Endothelial cell of umbilical vein (primary cell): ENCODE data around the gene PTPRT.

Experiments used
- EZH2 ChIP-seq: IDR thresholded peaks from 2 replicates; pipeline ENCODE4 v1.6.1; 2012; ENCODE audit warnings: borderline replicate concordance, low read depth, mild to moderate bottlenecking, moderate library complexity, low read length, inconsistent platforms; ENCODE audit not compliant: severe bottlenecking
- POLR2A ChIP-seq: IDR thresholded peaks from 2 replicates; pipeline ENCODE4 v1.6.1; 2012; ENCODE audit warnings: low read depth, mild to moderate bottlenecking, control low read depth, low read length
- POLR2AphosphoS5 ChIP-seq: IDR thresholded peaks from 2 replicates; pipeline ENCODE4 v1.6.1; 2012; ENCODE audit warnings: low read depth, mild to moderate bottlenecking, control low read depth, low read length, moderate library complexity; ENCODE audit not compliant: insufficient read depth
- TF ChIP-seq, protein P1 (sequence below), 2 donors: IDR thresholded peaks; 1 replicate in 1 of 2; 2 replicates in 1 of 2; pipeline ENCODE4 v1.5.1; 2011; ENCODE audit warnings: low read length in 2 of 2, mild to moderate bottlenecking in 2 of 2, moderate library complexity in 2 of 2, control low read depth in 1 of 2, inconsistent platforms in 1 of 2, low read depth in 1 of 2; ENCODE audit not compliant: insufficient read depth in 1 of 2; ENCODE audit errors: extremely low read depth in 1 of 2

DNA sequence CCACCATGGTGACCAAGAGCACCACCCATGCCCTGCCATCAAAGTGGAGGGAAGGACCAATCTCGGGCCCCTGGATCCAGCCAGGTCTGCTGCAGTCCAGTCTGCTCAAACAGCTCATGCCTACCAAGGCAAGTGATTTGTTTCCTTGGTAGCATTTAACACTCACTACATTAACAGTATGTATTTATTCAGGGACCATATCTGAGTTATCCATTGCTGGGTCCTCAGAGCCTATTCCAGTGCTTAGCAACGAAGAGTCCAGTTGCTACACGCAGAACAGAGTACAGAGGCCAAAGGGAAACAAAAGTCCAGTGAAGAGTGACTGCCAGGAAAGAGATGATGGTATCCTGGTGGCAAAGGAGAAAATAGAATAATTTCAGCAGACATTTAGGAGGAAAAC, 352.2 kb downstream of the PTPRT start:
- no peak for TF ChIP-seq POLR2A
- TF ChIP-seq EZH2 = no peak
- TF ChIP-seq, protein P1, sequence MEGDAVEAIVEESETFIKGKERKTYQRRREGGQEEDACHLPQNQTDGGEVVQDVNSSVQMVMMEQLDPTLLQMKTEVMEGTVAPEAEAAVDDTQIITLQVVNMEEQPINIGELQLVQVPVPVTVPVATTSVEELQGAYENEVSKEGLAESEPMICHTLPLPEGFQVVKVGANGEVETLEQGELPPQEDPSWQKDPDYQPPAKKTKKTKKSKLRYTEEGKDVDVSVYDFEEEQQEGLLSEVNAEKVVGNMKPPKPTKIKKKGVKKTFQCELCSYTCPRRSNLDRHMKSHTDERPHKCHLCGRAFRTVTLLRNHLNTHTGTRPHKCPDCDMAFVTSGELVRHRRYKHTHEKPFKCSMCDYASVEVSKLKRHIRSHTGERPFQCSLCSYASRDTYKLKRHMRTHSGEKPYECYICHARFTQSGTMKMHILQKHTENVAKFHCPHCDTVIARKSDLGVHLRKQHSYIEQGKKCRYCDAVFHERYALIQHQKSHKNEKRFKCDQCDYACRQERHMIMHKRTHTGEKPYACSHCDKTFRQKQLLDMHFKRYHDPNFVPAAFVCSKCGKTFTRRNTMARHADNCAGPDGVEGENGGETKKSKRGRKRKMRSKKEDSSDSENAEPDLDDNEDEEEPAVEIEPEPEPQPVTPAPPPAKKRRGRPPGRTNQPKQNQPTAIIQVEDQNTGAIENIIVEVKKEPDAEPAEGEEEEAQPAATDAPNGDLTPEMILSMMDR (IDR thresholded peaks at IDR 0.05; ENCODE audit: extremely low read depth in 1 of 2, insufficient read depth in 1 of 2, low read depth in 1 of 2, low read length in 2 of 2) = no peak
- TF ChIP-seq POLR2AphosphoS5 = no peak
